GM19193 (cell line): ENCODE data around the gene HIF1A.

ENCODE experiments used
- POLR2A ChIP-seq: IDR thresholded peaks from 4 replicates; pipeline ENCODE4 v1.6.1; 2011; ENCODE audit not compliant: insufficient read depth, insufficient read length; ENCODE audit errors: extremely low read depth

The HIF1A gene

DNA sequence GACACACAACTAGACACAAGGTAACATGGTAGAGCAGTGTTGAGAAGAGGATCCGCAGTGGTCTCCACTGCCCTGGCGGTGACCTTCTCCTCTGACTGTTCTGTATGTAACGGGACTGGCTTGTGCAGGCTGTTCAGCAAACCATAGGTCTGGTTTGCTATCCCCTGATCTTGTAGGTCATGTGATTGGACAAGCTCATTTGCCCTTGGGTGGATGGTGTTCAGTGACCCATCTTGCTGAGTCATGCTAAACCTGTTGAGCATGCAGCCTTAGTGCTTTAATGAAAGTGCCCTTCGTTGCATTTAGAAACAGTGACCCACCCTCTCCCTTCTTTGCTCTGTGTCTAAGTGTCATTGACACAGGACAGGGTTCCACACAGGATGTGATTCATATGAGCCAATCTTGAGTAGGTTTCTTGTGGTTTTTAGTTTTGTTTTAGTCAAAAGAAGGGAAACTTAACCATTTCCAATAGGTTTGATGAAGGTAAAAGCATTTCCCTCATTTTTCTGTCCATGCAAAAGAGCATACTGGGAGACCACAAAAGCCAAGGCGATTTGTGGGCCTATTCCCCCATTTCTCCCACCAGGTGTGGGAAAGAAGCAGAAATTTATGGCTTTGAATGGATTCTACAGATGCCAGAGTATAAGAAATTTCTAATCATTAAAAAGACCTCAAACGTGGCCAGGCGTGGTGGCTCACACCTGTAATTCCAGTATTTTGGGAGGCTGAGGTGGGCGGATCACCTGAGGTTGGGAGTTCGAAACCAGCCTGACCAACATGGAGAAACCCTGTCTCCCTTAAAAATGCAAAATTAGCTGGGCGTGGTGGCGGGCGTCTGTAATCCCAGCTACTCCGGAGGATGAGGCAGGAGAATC is 32.6 kb upstream of the HIF1A start:
- TF ChIP-seq POLR2A: peak; percentile 55

DNA sequence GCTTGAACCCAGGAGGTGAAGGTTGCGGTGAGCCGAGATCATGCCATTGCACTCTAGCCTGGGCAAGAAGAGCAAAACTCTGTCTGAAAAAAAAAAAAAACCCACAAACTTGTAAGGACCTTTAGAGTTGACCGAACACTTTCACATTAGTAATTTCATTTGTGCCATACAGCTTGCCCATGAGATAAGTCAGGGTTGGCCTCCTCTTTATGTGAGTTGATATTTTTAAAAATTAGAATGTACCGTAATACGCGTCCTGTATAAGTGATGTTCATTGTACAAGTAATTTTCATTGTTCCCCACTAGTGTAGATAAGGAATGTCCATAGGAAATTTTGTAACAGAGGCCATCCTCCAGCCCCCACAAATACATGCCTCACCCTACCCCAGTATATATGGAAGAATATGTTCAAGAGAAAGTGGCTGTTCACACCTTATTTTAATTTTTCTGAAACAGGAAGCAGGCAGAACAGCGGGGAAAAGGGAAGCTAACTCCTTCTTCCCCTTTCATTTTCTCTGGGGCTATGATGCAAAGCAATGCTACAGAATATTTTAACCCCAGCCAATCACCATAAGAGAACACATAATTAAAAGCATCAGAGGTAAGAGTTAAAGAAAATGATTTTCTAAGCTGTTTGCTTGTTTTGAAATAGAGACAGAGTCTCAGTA is 31.9 kb upstream of the HIF1A start:
- no peak for TF ChIP-seq POLR2A

DNA sequence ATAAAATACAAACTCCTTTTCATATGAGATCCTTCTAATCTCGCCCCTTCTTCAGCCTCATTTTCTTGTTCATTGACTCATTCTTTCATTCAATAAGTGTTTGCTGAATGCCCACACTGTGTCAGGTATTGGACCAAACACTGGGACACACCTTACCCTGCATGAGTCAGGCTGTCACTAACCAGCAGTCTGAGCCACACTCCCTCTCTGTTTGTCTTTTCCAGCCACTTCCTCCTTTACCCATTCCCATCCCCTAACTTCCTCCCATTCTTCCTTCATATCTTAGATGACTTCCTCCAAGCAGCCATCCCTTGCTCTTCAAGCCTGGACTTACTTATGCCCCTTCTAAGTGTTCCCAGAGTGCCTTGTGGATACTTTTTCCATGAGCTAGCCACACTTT is 27.0 kb upstream of the HIF1A start:
- TF ChIP-seq POLR2A: no peak

DNA sequence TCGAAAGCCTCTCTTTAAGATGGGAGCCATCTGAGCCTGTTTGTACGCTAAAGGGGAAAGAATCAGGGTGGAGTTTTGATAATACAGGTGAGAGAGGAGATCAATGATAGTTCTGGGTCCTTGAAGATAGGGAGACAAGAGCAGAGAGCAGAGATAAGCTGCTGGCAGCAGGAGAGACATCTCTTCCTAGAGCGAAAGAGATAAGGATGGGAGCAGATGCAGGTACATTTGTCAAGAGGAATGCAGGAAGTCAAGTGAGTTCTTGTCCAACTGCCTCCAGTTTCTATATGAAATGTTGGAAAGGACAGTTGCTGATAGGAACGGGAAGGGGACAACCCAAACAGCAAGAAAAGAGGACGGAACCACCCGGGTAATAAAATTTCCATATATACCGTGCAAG is 24.7 kb upstream of the HIF1A start:
- no peak for TF ChIP-seq POLR2A

DNA sequence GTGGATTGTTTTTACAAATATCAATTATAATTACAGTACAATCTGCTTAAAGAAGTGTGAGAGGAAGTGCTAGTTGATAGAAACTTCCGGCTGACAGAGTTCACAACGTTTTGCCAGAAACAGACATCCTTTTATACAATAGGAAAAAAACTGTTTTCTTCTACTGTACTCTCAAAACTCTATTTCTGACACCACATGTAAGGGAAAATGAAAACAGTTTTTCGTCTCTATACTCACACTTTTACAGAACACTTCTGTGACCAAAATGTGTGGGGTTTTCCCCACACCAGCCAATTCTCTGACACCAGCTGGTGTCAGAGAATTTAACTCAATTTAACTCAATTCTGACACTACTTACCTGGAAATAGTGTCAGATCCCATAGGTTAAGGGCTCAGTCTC is 24.2 kb upstream of the HIF1A start:
- no peak for TF ChIP-seq POLR2A

DNA sequence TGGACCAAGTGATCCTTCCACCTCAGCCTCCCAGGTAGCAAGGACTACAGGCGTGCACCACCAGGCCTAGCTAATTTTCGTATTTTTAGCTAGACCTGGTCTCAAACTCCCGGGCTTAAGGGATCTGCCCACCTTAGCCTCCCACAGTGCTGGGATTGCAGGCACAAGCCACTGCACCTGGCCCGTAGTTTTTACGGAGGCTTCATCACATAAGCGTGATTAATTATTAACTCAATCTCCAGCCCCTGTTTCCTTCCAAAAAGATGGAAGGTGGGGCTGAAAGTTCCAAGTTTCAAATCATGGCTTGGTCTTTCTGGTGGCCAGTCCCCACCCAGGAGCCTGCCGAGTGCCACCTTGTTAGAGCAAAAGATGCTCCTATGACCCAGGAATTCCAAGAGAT is 22.5 kb upstream of the HIF1A start:
- no peak for TF ChIP-seq POLR2A

DNA sequence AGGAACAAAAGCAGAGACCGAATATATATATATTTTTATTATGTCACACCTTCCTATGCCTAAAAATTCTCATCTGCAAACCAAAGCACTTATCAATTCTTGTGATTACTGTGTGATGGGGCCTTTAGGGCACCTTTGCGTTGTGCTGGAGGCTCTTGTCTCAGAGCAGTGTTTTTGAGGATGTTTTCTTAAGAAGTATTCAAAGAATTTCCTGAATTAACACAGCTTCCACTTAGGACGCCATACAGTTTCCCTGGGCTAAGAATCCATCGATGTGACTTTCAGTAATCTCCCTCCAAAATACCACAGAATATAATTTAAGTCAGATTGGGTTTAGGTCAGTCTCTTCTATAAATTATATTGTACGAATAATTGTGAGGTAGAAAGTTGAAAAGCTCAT is 22.0 kb upstream of the HIF1A start:
- no peak for TF ChIP-seq POLR2A

DNA sequence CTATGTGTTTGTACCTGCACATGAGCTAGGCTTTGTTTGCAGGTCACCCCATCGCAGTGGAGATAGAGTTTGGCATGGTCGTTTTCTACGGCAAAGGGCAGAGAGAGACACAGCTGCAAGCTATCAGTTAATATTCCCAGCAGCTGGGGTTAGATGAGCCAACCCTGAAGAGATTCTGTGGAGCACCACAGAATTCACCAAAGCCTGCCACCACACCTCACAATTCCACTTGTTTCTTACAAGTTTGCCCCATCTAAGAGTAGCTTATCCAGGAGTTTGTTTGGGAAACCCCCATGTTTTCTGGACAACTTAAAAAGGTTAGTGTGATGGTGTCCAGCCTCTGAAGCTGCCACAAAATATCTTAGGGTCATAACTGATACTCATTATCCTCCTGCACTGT is 20.0 kb upstream of the HIF1A start:
- TF ChIP-seq POLR2A: no peak

DNA sequence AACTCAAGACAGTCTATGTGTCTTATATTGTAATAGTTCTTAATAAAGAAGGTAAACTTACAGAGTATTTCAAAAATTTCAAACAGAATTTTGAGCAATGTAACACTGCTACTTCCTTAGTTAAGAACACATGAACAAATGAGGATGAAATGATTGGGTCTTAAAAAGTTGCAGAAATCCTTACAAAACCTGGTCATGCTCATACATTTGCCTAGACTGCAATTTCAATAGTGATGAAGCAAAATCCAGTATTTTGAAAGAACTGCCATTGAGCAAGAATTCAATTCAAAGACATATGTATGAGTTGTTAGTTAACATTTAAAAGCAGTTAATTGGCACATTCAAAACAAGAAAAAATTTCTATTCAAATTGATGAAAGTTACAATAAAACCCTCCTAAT is 17.8 kb upstream of the HIF1A start:
- no peak for TF ChIP-seq POLR2A

DNA sequence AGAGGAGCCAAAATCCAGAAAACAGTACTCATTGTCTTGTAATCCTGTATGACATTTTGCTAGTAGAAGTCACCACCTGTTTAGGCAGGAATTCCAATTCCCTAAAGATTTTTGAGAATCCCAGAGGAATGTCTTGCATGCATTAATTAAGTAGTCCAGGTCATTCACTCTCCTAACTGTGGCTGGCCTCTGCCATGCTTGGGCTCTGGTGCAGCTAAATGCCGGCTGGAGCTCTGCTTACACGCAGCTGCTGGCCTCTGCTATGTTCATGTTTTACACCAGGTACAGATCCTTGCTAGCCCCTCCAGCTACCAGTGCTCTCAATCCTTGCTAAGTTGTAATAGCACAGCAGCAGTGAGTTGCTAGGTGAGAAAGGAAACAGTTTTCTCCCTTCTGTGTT is 16.3 kb upstream of the HIF1A start:
- no peak for TF ChIP-seq POLR2A

DNA sequence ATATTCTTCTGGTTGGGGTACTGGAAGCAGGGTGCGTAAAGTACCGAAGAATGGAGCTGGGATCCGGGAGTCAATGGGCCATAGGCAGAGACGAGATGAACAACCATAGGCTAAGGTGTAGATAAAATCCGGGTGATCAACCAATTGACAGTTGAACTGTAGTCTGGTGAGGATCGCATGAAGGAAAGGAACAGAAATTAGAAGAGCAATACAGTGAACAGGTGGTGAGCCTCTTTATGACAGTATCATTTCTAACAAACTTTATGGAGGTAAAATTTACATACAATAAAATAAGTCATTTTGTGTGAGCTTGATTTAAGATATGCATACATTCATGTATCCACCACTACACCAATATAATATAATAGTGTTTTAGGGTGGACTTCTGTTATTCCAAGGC is 13.9 kb upstream of the HIF1A start:
- TF ChIP-seq POLR2A: no peak

DNA sequence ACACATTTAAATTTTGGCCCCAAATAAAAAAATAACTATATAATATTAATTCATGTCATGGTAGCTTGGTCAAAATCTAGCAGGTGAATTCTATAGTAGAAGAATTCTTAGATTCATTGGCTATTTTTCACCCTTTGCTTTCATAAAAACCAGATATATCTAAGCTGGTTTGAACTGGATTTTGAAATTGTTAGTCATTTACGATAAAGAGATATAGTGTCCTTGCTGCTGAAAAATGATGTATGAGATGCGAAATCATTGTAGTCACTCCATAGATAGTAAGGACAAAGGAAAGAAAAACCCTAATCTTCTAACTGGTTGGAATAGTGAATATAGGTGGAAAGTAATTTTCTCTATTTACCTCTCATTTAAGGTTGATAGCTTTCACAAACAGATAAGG is 12.2 kb upstream of the HIF1A start:
- TF ChIP-seq POLR2A: no peak

DNA sequence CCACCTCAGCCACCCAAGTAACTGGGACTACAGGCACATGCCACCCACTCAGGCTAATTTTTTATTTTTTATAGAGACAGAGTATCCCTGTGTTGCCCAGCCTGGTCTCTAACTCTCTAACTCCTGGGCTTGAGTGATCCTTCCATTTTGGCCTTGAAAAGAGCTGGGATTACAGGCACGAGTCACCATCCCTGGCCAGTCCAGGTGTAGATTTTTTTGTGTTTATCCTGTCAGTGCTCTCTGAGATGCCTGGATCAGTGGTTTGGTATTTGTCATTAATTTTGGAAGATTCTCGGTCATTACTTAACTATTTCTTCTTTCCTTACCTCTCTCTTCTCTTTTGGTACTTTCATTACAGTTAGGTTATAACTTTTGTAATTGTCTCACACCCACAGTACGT is 5.3 kb upstream of the HIF1A start:
- no peak for TF ChIP-seq POLR2A

DNA sequence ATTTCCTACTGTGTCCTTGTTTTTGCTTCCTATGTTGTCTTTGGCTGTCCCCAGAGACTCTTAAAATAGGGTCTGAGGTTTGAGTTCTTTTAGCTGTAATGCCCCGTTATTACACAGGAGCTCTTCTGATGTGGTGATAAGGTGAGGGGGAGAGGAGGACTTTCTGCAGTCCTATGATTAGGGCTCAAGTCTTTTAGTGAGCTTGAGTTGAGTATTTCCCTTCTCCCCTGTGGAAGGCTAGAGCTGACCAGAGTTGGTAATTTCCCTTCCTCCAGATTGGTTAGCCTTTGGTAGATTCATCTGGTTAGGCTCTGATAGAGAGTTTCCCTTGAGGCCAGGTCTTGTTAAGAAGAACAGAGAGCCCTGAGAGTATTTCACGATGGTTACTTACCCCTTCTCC is 4.3 kb upstream of the HIF1A start:
- TF ChIP-seq POLR2A: no peak

DNA sequence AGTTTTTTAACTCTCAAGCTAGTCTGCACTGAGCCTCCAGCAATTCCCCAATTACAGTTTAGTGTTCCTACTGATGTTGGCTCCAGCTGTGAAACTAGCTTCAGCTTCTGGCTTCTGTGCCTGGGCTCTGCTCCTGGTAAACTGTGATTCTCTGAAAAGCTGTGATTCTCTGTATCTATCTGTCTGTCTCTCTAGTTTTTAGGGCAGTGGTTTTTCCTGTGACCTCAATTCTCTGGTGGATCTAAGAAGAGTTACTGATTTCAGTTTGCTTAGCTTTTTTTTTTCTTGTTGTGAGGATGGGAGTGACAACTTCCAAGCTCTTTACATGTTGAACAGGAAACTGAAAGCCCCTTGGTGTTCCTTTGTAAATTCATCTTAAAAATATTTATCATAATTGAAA is 3.8 kb upstream of the HIF1A start:
- no peak for TF ChIP-seq POLR2A

DNA sequence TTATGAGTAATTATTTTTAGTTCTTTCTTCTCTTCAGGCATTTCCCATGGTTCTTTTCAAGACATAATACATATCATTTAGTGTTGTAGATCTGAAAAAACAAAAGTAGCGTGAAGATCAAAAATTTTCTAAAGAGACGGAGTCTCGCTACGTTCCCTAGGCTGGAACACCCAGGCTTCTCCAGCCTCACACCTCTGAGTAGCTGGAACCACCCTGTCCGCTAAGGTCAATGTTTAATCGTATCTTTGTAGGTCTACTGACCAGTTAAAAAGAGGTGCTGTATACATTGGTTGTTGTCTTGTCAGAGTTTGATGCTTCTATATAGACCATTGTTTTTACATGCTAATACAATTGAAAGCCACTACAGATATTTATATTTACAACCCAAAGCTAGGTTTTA is 1.3 kb upstream of the HIF1A start:
- TF ChIP-seq POLR2A: no peak
